Activated B cell treated with CpG ODN at 0.5 μM for 24 hours (primary cell): ENCODE data around the gene BABAM2. TPM values are rescaled to one million over a fixed set of nuclear protein-coding genes. Genes with fewer than 3 reads are reported as not detected.

Source experiments
- ATAC-seq: fragments of 200-7000 bp; cut with Tn5 transposase; one replicate; pipeline ENCODE4 v1.10.0; 2021; ENCODE audit warnings: low read depth, mild to moderate bottlenecking, moderate library complexity
- CTCF ChIA-PET: fragments of 350-600 bp; sonication (Branson Sonifier 250); formaldehyde crosslinking; loops from one replicate; lab custom pipeline; 2021; ENCODE audit warnings: antibody characterized with exemption; lab: Charles Lee
- POLR2A ChIA-PET: fragments of 350-600 bp; sonication (Branson Sonifier 250); formaldehyde crosslinking; loops from one replicate; lab custom pipeline; 2021; ENCODE audit warnings: antibody characterized with exemption; lab: Charles Lee
- DNase-seq: peaks from one replicate; pipeline ENCODE4 v3.0.0; 2022
- H3K27ac Mint-ChIP-seq: one replicate; pipeline ENCODE4 v1.8.0; 2020; ENCODE audit warnings: mixed read lengths
- H3K27me3 Mint-ChIP-seq: one replicate; pipeline ENCODE4 v1.8.0; 2021; ENCODE audit warnings: mixed read lengths
- H3K36me3 Mint-ChIP-seq: one replicate; pipeline ENCODE4 v1.8.0; 2021; ENCODE audit warnings: low read depth, mixed read lengths
- H3K4me1 Mint-ChIP-seq: one replicate; pipeline ENCODE4 v1.8.0; 2021; ENCODE audit warnings: mixed read lengths
- H3K4me3 Mint-ChIP-seq: one replicate; pipeline ENCODE4 v1.8.0; 2020; ENCODE audit warnings: mild to moderate bottlenecking, mixed read lengths
- H3K9me3 Mint-ChIP-seq: one replicate; pipeline ENCODE4 v1.8.0; 2020; ENCODE audit warnings: mixed read lengths
- CTCF ChIP-seq: fragments of 200-600 bp; IDR thresholded peaks from one replicate; pipeline ENCODE4 v1.8.0; 2022; ENCODE audit warnings: antibody characterized with exemption, mild to moderate bottlenecking
- intact Hi-C: fragments of 100-400 bp; cut with micrococcal nuclease; formaldehyde crosslinking; loops from one replicate; pipeline ENCODE4 v1.15.1; 2024
- total RNA-seq: library from RNA; stranded (reverse); gene quantifications from 2 replicates; pipeline ENCODE4 v1.2.3, GENCODE V29; 2022

The BABAM2 gene
- total RNA-seq, 1 donor from 2014 or later: 55.6 TPM

DNA sequence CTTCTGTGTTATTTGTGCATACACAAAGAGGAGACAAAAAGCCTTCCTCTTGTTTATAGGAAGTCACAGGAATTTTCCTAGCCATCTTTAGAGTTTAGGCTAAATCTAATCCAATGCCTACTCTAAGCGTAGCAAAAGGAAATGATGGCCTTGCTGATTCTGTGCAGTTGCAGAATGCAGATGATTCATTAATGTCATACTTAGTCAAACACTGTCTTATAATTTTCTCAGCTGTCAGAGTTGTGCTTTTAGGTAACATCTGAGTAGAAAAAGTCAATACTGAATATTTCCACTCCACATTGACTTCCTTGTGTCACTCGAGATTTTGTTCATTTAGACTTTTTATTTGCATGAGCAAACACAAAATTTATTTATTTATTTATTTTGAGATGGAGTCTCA is 344.3 kb downstream of the BABAM2 start:
- no peak for TF ChIP-seq CTCF
- Mint-ChIP-seq H3K4me1 (no peaks in the 10 kb centered on the region), H3K9me3 (no peaks in the 10 kb centered on the region), H3K27me3 (no peaks in the 10 kb centered on the region), H3K36me3 (peaks cover 16% of the 10 kb centered on the region), H3K27ac (no peak overlapping the region), H3K4me3 (no peak overlapping the region)
- no peak for ATAC-seq
- no peak for DNase-seq
- POLR2A ChIA-PET: no interaction called here
- CTCF ChIA-PET: no interaction called here
- intact Hi-C loops: loop anchor here (10.0 kb wide), 1 partner anchor 530 kb away; no protein-coding TSS in a partner anchor

- Mint-ChIP-seq H3K27me3 (no peaks in the 10 kb centered on the region), H3K4me1 (no peaks in the 10 kb centered on the region), H3K27ac (no peak overlapping the region), H3K36me3 (peaks cover 26% of the 10 kb centered on the region), H3K4me3 (no peak overlapping the region), H3K9me3 (no peaks in the 10 kb centered on the region)
- ATAC-seq (no peak), DNase-seq (no peak)
- ChIA-PET POLR2A (no interaction called here), CTCF (no interaction called here)
- intact Hi-C loops: loop anchor here (10.0 kb wide), 1 partner anchor 534 kb away; no protein-coding TSS in a partner anchor
- no peak for TF ChIP-seq CTCF
These were observed 348.7 kb downstream of the BABAM2 start for GRCh38 chr2:28239207-28239606.

DNA sequence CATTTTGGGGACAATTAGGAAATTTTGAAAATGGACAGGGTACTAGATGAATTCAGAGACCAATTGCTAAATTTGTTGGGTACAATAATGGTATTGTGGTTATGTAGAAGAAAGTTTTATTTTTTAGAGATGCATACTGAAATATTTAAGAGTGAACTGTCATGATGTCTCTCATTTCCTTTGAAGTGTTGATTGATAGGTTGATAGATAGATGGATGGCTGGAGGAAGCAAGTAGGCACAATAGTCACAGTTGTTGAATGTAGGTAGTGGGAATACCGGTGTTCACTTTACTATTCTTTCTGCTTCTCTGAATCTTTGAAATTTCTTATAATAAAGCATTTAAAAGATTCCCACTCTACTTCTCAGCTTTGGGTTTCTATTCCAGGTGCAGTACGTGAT is 350.4 kb downstream of the BABAM2 start:
- H3K36me3 Mint-ChIP-seq: peaks cover 39% of the 10 kb centered on the region
- no peaks in the 10 kb centered on the region for H3K4me1 Mint-ChIP-seq
- ATAC-seq: no peak
- ChIA-PET POLR2A (no interaction called here), CTCF (no interaction called here)
- no peak overlapping the region for H3K27ac Mint-ChIP-seq
- no peak for TF ChIP-seq CTCF
- no peak for DNase-seq
- no peak overlapping the region for H3K4me3 Mint-ChIP-seq
- H3K27me3 Mint-ChIP-seq: no peaks in the 10 kb centered on the region
- H3K9me3 Mint-ChIP-seq: no peaks in the 10 kb centered on the region
- intact Hi-C loops: no loop called here

GRCh38 chr2:28247290-28247689 is 356.8 kb downstream of the BABAM2 start:
- no peak overlapping the region for H3K27ac Mint-ChIP-seq
- no peak for TF ChIP-seq CTCF
- H3K36me3 Mint-ChIP-seq: peaks cover 33% of the 10 kb centered on the region
- POLR2A ChIA-PET: interaction anchor here (0.8 kb wide), 1 partner anchor 356 kb away, joined by 3 read pairs; no protein-coding TSS in a partner anchor
- CTCF ChIA-PET: no interaction called here
- no peak overlapping the region for H3K4me3 Mint-ChIP-seq
- H3K9me3 Mint-ChIP-seq: no peaks in the 10 kb centered on the region
- intact Hi-C loops: no loop called here
- H3K27me3 Mint-ChIP-seq: no peaks in the 10 kb centered on the region
- peaks cover 7% of the 10 kb centered on the region for H3K4me1 Mint-ChIP-seq
- no peak for DNase-seq
- ATAC-seq: no peak

GRCh38 chr2:28247734-28248133 is 357.2 kb downstream of the BABAM2 start:
- no peak overlapping the region for H3K27ac Mint-ChIP-seq
- intact Hi-C loops: no loop called here
- H3K9me3 Mint-ChIP-seq: no peaks in the 10 kb centered on the region
- peaks cover 10% of the 10 kb centered on the region for H3K4me1 Mint-ChIP-seq
- no peaks in the 10 kb centered on the region for H3K27me3 Mint-ChIP-seq
- CTCF ChIA-PET: no interaction called here
- ATAC-seq: no peak
- no peak overlapping the region for H3K4me3 Mint-ChIP-seq
- TF ChIP-seq CTCF: no peak
- no peak for DNase-seq
- H3K36me3 Mint-ChIP-seq: peaks cover 33% of the 10 kb centered on the region
- POLR2A ChIA-PET: no interaction called here
